ENCODE data around the gene CUL3. TPM values are rescaled to one million over a fixed set of nuclear protein-coding genes. Genes with fewer than 3 reads are reported as not detected.
"Not testable (repeated sequence)": the region's sequence is repeated elsewhere in the genome, so short reads cannot be mapped to it uniquely, and the experiment has no call there.

Gene CUL3
- 100 to 1,000 TPM in 1 of 2 donors, 10 to 100 TPM in 1; 96.1 to 128 TPM for total RNA-seq

GRCh38 chr2:224585211-224586088 lies at the start of gene CUL3:
CUL3 (minus strand) TSS chr2:224585363; CDS start chr2:224585009, 354 bp downstream.
- peak within 1 kb of the TSS; percentile 99 for H3K4me3 Mint-ChIP-seq
- peak within 1 kb of the TSS; percentile 96 for H3K27ac Mint-ChIP-seq
- H3K27me3 Mint-ChIP-seq = no peaks in the 10 kb centered on the region
- H3K36me3 Mint-ChIP-seq (ENCODE audit: low read depth) = peaks cover 44% of the 10 kb centered on the region
- peaks cover 4% of the 10 kb centered on the region for H3K4me1 Mint-ChIP-seq
- H3K9me3 Mint-ChIP-seq = no peaks in the 10 kb centered on the region
- peak; percentile 85 for ATAC-seq (replicated peaks)

GRCh38 chr2:224630659-224631550 lies 45.7 kb upstream of the CUL3 start:
- Mint-ChIP-seq H3K27ac (no peak overlapping the region), H3K4me1 (no peaks in the 10 kb centered on the region), H3K4me3 (no peak overlapping the region), H3K9me3 (no peaks in the 10 kb centered on the region), H3K27me3 (no peaks in the 10 kb centered on the region), H3K36me3 (ENCODE audit: low read depth) (no peaks in the 10 kb centered on the region)
- peak; percentile 49 for ATAC-seq (replicated peaks)

- H3K9me3 Mint-ChIP-seq = no peaks in the 10 kb centered on the region
- no peak overlapping the region for H3K27ac Mint-ChIP-seq
- no peak overlapping the region for H3K4me3 Mint-ChIP-seq
- no peak for ATAC-seq (replicated peaks)
- no peaks in the 10 kb centered on the region for H3K36me3 Mint-ChIP-seq (ENCODE audit: low read depth)
- H3K27me3 Mint-ChIP-seq = no peaks in the 10 kb centered on the region
- no peaks in the 10 kb centered on the region for H3K4me1 Mint-ChIP-seq
These were observed 43.3 kb upstream of the CUL3 start for GRCh38 chr2:224628416-224628815.

- ATAC-seq (replicated peaks) = no peak
- H3K9me3 Mint-ChIP-seq = no peaks in the 10 kb centered on the region
- no peaks in the 10 kb centered on the region for H3K27me3 Mint-ChIP-seq
- no peak overlapping the region for H3K4me3 Mint-ChIP-seq
- H3K4me1 Mint-ChIP-seq = no peaks in the 10 kb centered on the region
- no peaks in the 10 kb centered on the region for H3K36me3 Mint-ChIP-seq (ENCODE audit: low read depth)
- H3K27ac Mint-ChIP-seq = no peak overlapping the region
These were observed 41.6 kb upstream of the CUL3 start for GRCh38 chr2:224626735-224627134.

- Mint-ChIP-seq H3K27ac (no peak overlapping the region), H3K4me1 (no peaks in the 10 kb centered on the region), H3K9me3 (no peaks in the 10 kb centered on the region), H3K4me3 (no peak overlapping the region), H3K36me3 (ENCODE audit: low read depth) (no peaks in the 10 kb centered on the region), H3K27me3 (no peaks in the 10 kb centered on the region)
- no peak for ATAC-seq (replicated peaks)
These were observed 28.6 kb upstream of the CUL3 start for GRCh38 chr2:224613543-224614286.

GRCh38 chr2:224612578-224612977 lies 27.4 kb upstream of the CUL3 start:
- Mint-ChIP-seq H3K27ac (no peak overlapping the region), H3K36me3 (ENCODE audit: low read depth) (no peaks in the 10 kb centered on the region), H3K27me3 (peaks cover 4% of the 10 kb centered on the region), H3K4me1 (no peaks in the 10 kb centered on the region), H3K4me3 (no peak overlapping the region), H3K9me3 (no peaks in the 10 kb centered on the region)
- ATAC-seq (replicated peaks) = no peak

- Mint-ChIP-seq H3K9me3 (no peaks in the 10 kb centered on the region), H3K27ac (no peak overlapping the region), H3K4me3 (no peak overlapping the region), H3K4me1 (no peaks in the 10 kb centered on the region), H3K27me3 (peaks cover 4% of the 10 kb centered on the region), H3K36me3 (ENCODE audit: low read depth) (no peaks in the 10 kb centered on the region)
- ATAC-seq (replicated peaks) = no peak
These were observed 26.8 kb upstream of the CUL3 start for GRCh38 chr2:224611938-224612337.

- Mint-ChIP-seq H3K4me3 (no peak overlapping the region), H3K36me3 (ENCODE audit: low read depth) (no peaks in the 10 kb centered on the region), H3K4me1 (peaks cover 7% of the 10 kb centered on the region), H3K27ac (no peak overlapping the region), H3K9me3 (no peaks in the 10 kb centered on the region), H3K27me3 (peaks cover 13% of the 10 kb centered on the region)
- ATAC-seq (replicated peaks) = no peak
These were observed 22.9 kb upstream of the CUL3 start for GRCh38 chr2:224608104-224608503.

GRCh38 chr2:224603746-224604500 lies 18.8 kb upstream of the CUL3 start:
- not testable (repeated sequence) for H3K36me3 Mint-ChIP-seq (ENCODE audit: low read depth); H3K9me3 Mint-ChIP-seq
- peaks cover 25% of the 10 kb centered on the region for H3K27me3 Mint-ChIP-seq
- H3K4me1 Mint-ChIP-seq = peaks cover 21% of the 10 kb centered on the region
- peak; percentile 90 for ATAC-seq (replicated peaks)
- H3K27ac Mint-ChIP-seq = peak overlapping the region; percentile 9
- H3K4me3 Mint-ChIP-seq = peak overlapping the region; percentile 38

- ATAC-seq (replicated peaks); H3K36me3 Mint-ChIP-seq (ENCODE audit: low read depth); H3K9me3 Mint-ChIP-seq: not testable (repeated sequence)
- H3K27ac Mint-ChIP-seq = peak overlapping the region; percentile 61
- H3K27me3 Mint-ChIP-seq = peaks cover 21% of the 10 kb centered on the region
- H3K4me3 Mint-ChIP-seq = peak overlapping the region; percentile 74
- peaks cover 21% of the 10 kb centered on the region for H3K4me1 Mint-ChIP-seq
These were observed 17.7 kb upstream of the CUL3 start for GRCh38 chr2:224602778-224603375.

- peaks cover 21% of the 10 kb centered on the region for H3K27me3 Mint-ChIP-seq
- peak overlapping the region; percentile 74 for H3K4me3 Mint-ChIP-seq
- no peaks in the 10 kb centered on the region for H3K9me3 Mint-ChIP-seq
- peak overlapping the region; percentile 61 for H3K27ac Mint-ChIP-seq
- ATAC-seq (replicated peaks) = peak; percentile 88
- H3K4me1 Mint-ChIP-seq = peaks cover 21% of the 10 kb centered on the region
- H3K36me3 Mint-ChIP-seq (ENCODE audit: low read depth) = no peaks in the 10 kb centered on the region
These were observed 16.8 kb upstream of the CUL3 start for GRCh38 chr2:224601923-224602322.

- H3K27ac Mint-ChIP-seq = no peak overlapping the region
- ATAC-seq (replicated peaks) = no peak
- H3K4me3 Mint-ChIP-seq = no peak overlapping the region
- H3K27me3 Mint-ChIP-seq = peaks cover 16% of the 10 kb centered on the region
- H3K36me3 Mint-ChIP-seq (ENCODE audit: low read depth) = no peaks in the 10 kb centered on the region
- H3K9me3 Mint-ChIP-seq = no peaks in the 10 kb centered on the region
- H3K4me1 Mint-ChIP-seq = peaks cover 15% of the 10 kb centered on the region
These were observed 13.5 kb upstream of the CUL3 start for GRCh38 chr2:224598678-224599077.

GRCh38 chr2:224596289-224596688 lies 11.1 kb upstream of the CUL3 start:
- ATAC-seq (replicated peaks) = no peak
- Mint-ChIP-seq H3K9me3 (no peaks in the 10 kb centered on the region), H3K4me3 (no peak overlapping the region), H3K27ac (no peak overlapping the region), H3K36me3 (ENCODE audit: low read depth) (no peaks in the 10 kb centered on the region), H3K27me3 (peaks cover 3% of the 10 kb centered on the region), H3K4me1 (no peaks in the 10 kb centered on the region)
